Left lung (tissue), 14 donors: Measurements from ENCODE around the gene TCTN2. TPM values are rescaled to one million over a fixed set of nuclear protein-coding genes. Genes with fewer than 3 reads are reported as not detected.

Experiments
- ATAC-seq: fragments of 200-7000 bp; cut with Tn5 transposase; one replicate; pipeline ENCODE4 v1.9.1; 2020; ENCODE audit warnings: moderate library complexity
- DNase-seq, 4 donors: peaks; one replicate each; pipeline ENCODE4 v3.0.0-alpha.2; 2013 to 2020
- H3K27ac ChIP-seq, 2 donors: fragments of 200-600 bp; sonication (generic) in 1 of 2; one replicate each; pipeline versions ENCODE4 v1.5.0 to v1.8.0; 2020 to 2021
- H3K27me3 ChIP-seq, 2 donors: fragments of 200-600 bp; sonication (generic) in 1 of 2; one replicate each; pipeline versions ENCODE4 v1.5.0 to v1.8.0; 2020 to 2021
- H3K36me3 ChIP-seq, 2 donors: fragments of 200-600 bp; sonication (generic) in 1 of 2; one replicate each; pipeline versions ENCODE4 v1.5.0 to v1.8.0; 2020 to 2021
- H3K4me1 ChIP-seq, 2 donors: fragments of 200-600 bp; one replicate each; pipeline ENCODE4 v1.8.0; 2021
- H3K4me3 ChIP-seq, 2 donors: fragments of 200-600 bp; sonication (generic) in 1 of 2; one replicate each; pipeline versions ENCODE4 v1.5.0 to v1.8.0; 2020 to 2021; ENCODE audit warnings: mild to moderate bottlenecking in 1 of 2
- H3K9me3 ChIP-seq, 2 donors: fragments of 200-600 bp; sonication (generic) in 1 of 2; one replicate each; pipeline versions ENCODE4 v1.5.0 to v1.8.0; 2020 to 2021
- CTCF ChIP-seq, 2 donors: fragments of 200-600 bp; sonication (generic) in 1 of 2; IDR thresholded peaks; one replicate each; pipeline versions ENCODE4 v1.5.0 to v1.8.0; 2021; ENCODE audit warnings: antibody characterized with exemption in 2 of 2
- intact Hi-C, 2 donors: fragments of 100-400 bp; cut with DNase I; formaldehyde crosslinking; loops; one replicate each; pipeline versions ENCODE4 v1.11.2 to v1.14.2; 2022
- long read RNA-seq, 12 donors: library from polyadenylated mRNA in 2 of 12; unstranded in 2 of 12; transcript quantifications; one replicate each; pipeline ENCODE4 v2.0.0 and lab custom pipeline, GENCODE V29; 2019 to 2026
- polyA plus RNA-seq, 6 donors: library from polyadenylated mRNA; unstranded; fragments of 120-200 nt; gene quantifications; one replicate each; pipeline ENCODE4 v1.2.1, GENCODE V29; 2013; ENCODE audit not compliant: insufficient read length in 6 of 6
- total RNA-seq, 2 donors: library from RNA; stranded (reverse); fragmentation: NEBNext Ultra II Directional; extraction: Animal tissue kit (Norgen Biotek cat#: 25700); gene quantifications; one replicate each; pipeline ENCODE4 v1.2.1, GENCODE V29; 2021
- donor health status: DM: no; HTN: yes; CAD: no.
- donor health status: DM: no; HTN: no; CAD: no.

The TCTN2 gene
- total RNA-seq (10 to 100 TPM; 11.0 to 12.6 TPM), polyA plus RNA-seq (10 to 100 TPM; 20.2 to 30.2 (median 26.6) TPM)
- long read RNA-seq, donor 1, partial matches to known transcripts = 6 of 7 reads
- long read RNA-seq, donor 1, other reads (novel, unspliced or antisense) = 0 of 7 reads
- long read RNA-seq, donor 2, partial matches to known transcripts = 5 of 6 reads
- long read RNA-seq, donor 2, other reads (novel, unspliced or antisense) = 0 of 6 reads
- long read RNA-seq, donor 3 = 0 reads
- long read RNA-seq, donor 4, partial matches to known transcripts = 1 of 2 reads
- long read RNA-seq, donor 4, other reads (novel, unspliced or antisense) = 1 of 2 reads
- long read RNA-seq, donor 5, partial matches to known transcripts = 6 of 7 reads
- long read RNA-seq, donor 5, other reads (novel, unspliced or antisense) = 0 of 7 reads
- long read RNA-seq, donor 6, partial matches to known transcripts = 0 of 2 reads
- long read RNA-seq, donor 6, other reads (novel, unspliced or antisense) = 0 of 2 reads
- long read RNA-seq, donor 7 = 0 reads
- long read RNA-seq, donor 8 = 0 reads
- long read RNA-seq, donor 9 = 0 reads
- long read RNA-seq, donor 10, partial matches to known transcripts = 1 of 2 reads
- long read RNA-seq, donor 10, other reads (novel, unspliced or antisense) = 1 of 2 reads
- long read RNA-seq, donor 11, partial matches to known transcripts = 7 of 7 reads
- long read RNA-seq, donor 11, other reads (novel, unspliced or antisense) = 0 of 7 reads
- long read RNA-seq, donor 12, partial matches to known transcripts = 12 of 12 reads
- long read RNA-seq, donor 12, other reads (novel, unspliced or antisense) = 0 of 12 reads

GRCh38 chr12:123670882-123671728 lies at the start of gene TCTN2:
TSS of gene TCTN2 (plus strand) at chr12:123671113. CDS start at chr12:123671241, 128 bp downstream.
- intact Hi-C loops = no loop called here
- no peak for TF ChIP-seq CTCF (IDR thresholded peaks at IDR 0.05)
- ATAC-seq (peak; percentile 100), DNase-seq (peak; percentile 82 to 97 (median 92))
- Histone ChIP-seq H3K27ac (no peak within 1 kb of the TSS), H3K9me3 (no peaks in the 10 kb centered on the region), H3K4me1 (peaks cover 9 to 10% of the 10 kb centered on the region in 2 donors), H3K27me3 (no peaks in the 10 kb centered on the region), H3K36me3 (peaks cover 0 to 9% of the 10 kb centered on the region in 2 donors), H3K4me3 (peak within 1 kb of the TSS; percentile 89)

- Histone ChIP-seq H3K9me3 (no peaks in the 10 kb centered on the region), H3K4me3 (no peak overlapping the region), H3K36me3 (peaks cover 0 to 100% of the 10 kb centered on the region in 2 donors), H3K27ac (no peak overlapping the region), H3K27me3 (no peaks in the 10 kb centered on the region), H3K4me1 (no peaks in the 10 kb centered on the region)
- no peak for DNase-seq
- ATAC-seq = no peak
- TF ChIP-seq CTCF (IDR thresholded peaks at IDR 0.05) = no peak
- intact Hi-C loops = no loop called here
Observed at GRCh38 chr12:123621619-123622530, 49.0 kb upstream of the TCTN2 start.

DNA sequence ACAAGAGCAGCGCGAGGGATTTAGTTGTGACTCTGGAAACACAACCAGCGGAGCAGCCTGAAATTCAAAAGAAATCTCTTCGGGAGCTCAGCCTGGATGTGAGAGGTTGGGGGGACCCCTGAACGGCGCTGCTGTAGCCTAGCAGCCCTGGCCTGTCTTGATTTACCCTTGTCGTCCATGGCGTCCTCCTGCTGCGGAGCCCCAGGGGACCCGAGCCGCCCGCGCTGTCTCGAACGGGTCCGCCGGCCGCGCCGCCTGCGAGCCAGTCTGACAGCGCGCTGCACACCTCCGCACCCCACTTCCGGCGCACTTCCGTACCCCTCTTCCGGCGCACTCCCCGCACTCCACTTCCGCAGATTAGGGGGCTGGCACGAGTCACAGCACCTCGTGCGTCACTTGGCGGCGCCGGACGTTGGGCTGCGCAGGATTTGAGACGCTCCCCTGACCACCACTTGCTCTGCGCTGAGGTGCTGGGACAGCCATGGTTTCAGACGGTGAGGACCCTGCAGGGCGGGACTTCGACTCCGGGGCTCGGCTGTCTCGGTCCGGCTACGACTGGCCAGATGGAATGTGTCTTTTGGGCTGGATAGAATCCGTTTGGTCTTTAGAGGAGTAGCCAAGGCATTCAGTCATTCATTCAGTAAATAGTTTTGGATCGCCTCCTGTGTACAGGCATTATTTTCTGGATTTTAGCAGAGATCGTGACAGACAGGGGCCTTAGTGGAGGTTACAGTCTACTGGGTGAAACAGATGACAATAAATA lies 37.4 kb upstream of the TCTN2 start, which contains the start of the genes EIF2B1 and GTF2H3:
EIF2B1 (minus strand) TSS at position 308 of the 763 bp plus-strand sequence; CDS start at position 179, 129 bp downstream.
GTF2H3 (plus strand) TSS at position 451 of the 763 bp plus-strand sequence; CDS start at position 482, 31 bp downstream.
- no peak for TF ChIP-seq CTCF (IDR thresholded peaks at IDR 0.05)
- H3K4me1 ChIP-seq = peaks cover 8 to 24% of the 10 kb centered on the region in 2 donors
- intact Hi-C loops = no loop called here
- H3K36me3 ChIP-seq = peaks cover 4 to 36% of the 10 kb centered on the region in 2 donors
- ATAC-seq (peak; percentile 99), DNase-seq (peak; percentile 96 to 98 (median 96))
- no peaks in the 10 kb centered on the region for H3K9me3 ChIP-seq
- H3K4me3 ChIP-seq = peak within 1 kb of the TSS; percentile 72 to 94
- no peaks in the 10 kb centered on the region for H3K27me3 ChIP-seq
- H3K27ac ChIP-seq = peak within 1 kb of the TSS; percentile 40 to 87

DNA sequence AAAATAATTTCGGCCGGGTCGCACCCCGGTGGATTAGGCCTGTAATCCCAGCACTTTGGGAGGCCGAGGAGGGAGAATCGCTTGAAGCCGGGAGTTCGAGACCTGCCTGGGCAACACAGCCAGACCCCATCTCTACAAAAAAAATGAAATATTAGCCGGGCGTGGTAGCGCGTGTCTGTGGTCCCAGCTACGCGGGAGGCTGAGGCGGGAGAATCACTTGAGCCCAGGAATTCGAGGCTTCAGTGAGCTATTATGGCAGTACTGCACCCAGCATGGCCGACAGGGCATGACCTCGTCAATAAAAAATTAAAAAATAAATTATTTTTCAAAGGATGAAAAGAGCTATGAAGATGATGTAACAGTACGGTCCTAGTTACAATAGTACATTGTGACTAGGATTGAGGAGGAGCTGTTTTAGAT lies 36.8 kb upstream of the TCTN2 start:
- H3K4me3 ChIP-seq = peak overlapping the region; percentile 72 to 94
- H3K36me3 ChIP-seq = peaks cover 4 to 30% of the 10 kb centered on the region in 2 donors
- DNase-seq = no peak
- peak overlapping the region; percentile 40 to 87 for H3K27ac ChIP-seq
- TF ChIP-seq CTCF (IDR thresholded peaks at IDR 0.05) = no peak
- no peaks in the 10 kb centered on the region for H3K27me3 ChIP-seq
- intact Hi-C loops = no loop called here
- peaks cover 8 to 24% of the 10 kb centered on the region in 2 donors for H3K4me1 ChIP-seq
- no peak for ATAC-seq
- no peaks in the 10 kb centered on the region for H3K9me3 ChIP-seq
